ENCODE data around the gene SAP130.

DNA sequence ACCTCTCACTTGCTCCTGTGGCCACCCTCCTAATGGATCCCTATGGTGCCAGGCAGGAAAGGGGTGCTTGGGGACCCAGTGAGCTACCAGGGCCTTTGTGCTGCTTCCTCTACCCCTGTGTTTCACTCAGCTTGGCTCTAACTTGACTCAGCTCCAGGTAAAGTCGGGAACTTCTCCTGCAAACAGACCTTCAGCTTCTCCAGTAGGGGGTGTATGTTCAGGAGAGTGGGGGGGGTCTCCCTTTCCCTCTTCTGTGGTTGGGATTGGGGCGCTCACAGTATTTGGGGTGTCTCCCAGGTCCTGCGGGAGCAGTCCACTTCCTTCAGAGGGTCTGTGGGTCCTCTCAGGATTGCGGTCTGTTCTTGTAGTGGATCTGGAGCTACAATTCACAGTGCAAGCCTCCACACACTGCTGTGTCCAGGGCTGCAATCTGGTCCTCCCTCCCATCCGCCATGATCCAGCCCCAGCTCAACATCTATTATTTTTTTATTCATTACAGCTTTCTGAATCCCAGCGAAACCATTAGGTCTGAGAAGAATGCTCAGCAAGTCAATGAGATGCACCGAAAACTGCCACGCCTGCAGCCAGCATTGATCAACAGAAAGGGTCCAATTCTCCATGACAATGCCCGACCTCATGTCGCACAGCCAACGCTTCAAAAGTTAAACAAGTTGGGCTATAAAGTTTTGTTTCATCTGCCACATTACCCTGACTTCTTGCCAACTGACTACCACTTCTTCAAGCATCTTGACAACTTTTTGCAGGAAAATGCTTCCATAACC, 26.4 kb upstream of the SAP130 start:
- TF ChIP-seq, protein P1, sequence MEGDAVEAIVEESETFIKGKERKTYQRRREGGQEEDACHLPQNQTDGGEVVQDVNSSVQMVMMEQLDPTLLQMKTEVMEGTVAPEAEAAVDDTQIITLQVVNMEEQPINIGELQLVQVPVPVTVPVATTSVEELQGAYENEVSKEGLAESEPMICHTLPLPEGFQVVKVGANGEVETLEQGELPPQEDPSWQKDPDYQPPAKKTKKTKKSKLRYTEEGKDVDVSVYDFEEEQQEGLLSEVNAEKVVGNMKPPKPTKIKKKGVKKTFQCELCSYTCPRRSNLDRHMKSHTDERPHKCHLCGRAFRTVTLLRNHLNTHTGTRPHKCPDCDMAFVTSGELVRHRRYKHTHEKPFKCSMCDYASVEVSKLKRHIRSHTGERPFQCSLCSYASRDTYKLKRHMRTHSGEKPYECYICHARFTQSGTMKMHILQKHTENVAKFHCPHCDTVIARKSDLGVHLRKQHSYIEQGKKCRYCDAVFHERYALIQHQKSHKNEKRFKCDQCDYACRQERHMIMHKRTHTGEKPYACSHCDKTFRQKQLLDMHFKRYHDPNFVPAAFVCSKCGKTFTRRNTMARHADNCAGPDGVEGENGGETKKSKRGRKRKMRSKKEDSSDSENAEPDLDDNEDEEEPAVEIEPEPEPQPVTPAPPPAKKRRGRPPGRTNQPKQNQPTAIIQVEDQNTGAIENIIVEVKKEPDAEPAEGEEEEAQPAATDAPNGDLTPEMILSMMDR (IDR thresholded peaks at IDR 0.05): no peak
- TF ChIP-seq POLR2A (IDR thresholded peaks at IDR 0.05): no peak

Measured in adrenal gland (tissue), 5 donors.